Medulla oblongata (tissue), 1 donor: ENCODE measurements around the gene IKBKE.

ENCODE experiments used
- DNase-seq: peaks from one replicate; pipeline ENCODE4 v3.0.0-alpha.2; 2015; ENCODE audit errors: extremely low spot score

IKBKE gene

DNA sequence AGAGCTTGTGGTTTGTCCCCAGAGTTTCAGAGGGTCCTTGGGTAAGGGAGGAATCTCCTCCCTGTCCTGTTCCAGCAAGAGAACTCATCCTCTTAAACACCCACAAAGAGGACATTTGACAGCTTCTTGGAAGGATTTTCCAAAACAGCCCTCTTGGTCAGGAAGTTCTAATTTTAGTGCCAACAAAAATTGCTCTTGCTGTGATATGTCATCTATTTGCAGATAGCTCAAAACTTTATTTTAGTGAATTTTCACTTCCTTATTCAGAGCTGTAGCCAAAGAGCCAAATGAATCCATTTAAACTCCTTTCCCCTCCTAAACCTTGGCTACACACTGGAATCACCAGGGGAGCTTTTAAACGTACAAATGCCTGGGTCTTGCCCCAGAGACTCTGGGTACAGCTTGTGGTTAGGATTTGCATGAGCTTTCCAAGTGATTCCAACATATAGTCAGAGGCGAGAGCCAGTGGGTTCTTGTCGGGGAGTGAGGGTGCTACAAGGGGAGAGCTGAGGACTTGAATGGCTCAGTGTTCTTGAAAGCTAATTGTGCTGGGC, 25.3 kb downstream of the IKBKE start:
- peak; percentile 19 for DNase-seq

DNA sequence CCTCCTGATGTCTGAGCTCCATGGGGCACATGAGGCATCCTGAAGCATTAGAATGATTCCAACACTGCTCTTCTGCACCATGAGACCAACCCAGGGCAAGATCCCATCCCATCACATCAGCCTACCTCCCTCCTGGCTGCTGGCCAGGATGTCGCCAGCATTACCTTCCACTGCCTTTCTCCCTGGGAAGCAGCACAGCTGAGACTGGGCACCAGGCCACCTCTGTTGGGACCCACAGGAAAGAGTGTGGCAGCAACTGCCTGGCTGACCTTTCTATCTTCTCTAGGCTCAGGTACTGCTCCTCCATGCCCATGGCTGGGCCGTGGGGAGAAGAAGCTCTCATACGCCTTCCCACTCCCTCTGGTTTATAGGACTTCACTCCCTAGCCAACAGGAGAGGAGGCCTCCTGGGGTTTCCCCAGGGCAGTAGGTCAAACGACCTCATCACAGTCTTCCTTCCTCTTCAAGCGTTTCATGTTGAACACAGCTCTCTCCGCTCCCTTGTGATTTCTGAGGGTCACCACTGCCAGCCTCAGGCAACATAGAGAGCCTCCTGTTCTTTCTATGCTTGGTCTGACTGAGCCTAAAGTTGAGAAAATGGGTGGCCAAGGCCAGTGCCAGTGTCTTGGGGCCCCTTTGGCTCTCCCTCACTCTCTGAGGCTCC, 26.0 kb downstream of the IKBKE start:
- DNase-seq, result peak; percentile 41

DNA sequence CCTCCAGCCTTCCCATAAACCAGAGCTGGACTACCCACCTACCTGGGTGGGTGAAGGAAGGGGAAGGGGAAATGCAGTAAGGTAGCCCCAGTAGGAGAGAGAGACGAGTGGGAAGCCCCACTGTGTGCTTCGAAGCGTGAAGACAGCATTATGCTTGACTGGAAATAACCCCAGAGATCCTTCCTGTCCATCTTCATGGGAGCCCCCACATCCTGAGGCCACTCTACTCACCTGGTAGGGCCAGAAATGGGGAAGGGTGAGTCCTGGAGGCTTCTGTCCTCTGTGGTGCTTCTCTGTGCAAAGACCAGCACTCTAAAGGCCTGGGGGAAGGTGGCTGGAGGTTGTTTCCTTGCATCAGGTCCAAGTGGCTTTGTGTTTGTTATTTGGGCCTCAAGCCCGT, 27.1 kb downstream of the IKBKE start:
- DNase-seq, result no peak

DNA sequence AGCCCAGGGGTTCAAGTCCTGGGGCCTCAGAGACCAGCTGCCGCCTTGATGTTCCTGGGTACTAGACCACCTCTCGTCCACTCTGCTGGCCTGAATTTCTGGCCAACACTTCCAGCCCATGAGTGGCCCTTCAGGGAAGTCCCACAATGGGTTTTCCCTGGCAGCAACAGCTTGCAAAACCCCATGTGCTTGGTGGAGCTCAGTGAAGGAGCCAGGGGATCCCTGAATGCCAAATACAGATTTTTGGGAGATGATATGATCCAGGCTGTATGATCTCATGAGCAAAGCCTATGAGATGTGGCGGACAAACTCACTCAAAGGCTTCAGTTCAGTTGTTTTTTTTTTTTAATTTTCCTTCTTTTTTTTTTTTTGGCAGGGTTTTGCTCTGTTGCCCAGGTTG, 27.5 kb downstream of the IKBKE start:
- DNase-seq, result no peak

DNA sequence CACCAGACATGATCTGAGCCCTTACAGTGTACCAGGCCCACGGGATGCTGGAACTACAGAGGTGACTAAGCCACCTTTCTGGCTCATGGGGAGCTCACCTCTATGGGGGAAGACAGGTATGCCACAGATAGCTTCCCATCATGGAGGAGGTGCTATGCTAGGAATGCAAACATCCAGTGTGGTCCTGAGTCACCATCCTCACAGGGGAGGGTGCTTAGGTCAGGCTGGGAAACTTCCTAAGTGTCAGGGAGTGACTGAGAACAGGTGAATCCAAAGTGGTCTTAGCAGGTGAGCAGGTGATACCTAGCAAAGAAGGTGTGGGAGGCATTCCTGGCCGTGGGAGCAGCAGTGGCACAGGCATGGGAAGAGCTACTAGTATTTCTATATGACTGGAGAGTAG, 28.4 kb downstream of the IKBKE start:
- DNase-seq, result no peak

DNA sequence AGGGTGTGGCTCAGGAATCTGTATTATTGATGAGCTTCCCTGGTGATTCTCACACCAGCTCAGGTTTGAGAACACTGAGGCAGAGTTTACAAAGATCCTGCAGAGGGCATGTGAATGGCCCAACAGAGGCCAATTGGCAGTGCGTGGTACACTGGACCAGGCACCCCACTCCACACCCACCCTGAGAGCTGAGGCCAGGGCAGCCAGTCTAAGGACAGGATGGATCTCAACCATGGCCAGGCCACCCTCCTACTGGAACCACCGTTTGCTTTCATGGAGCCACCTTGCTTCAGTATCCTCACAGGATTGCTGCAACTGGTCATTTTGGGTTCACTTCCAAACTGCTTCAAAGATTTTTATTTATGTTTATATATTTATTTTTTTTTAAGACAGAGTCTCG, 29.8 kb downstream of the IKBKE start:
- DNase-seq, result no peak

DNA sequence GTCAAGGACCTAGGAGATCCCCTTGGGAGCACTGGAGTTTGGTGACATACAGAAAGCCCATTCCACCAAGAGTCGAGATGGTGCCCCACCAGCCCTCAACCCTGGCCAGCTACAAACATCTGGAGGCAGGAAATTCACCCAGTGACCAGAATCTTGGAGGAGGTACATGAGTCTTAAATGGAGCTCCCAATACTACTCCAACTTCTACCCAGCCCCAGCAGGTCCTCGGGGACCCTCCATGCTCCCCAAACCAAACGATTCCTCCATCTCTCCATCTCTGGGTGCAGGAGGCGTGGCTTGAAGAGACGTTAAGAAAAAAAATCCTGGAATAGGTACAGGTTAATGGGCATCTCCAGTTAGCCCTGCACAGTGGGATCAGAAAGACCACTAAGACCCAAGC, 31.6 kb downstream of the IKBKE start:
- DNase-seq, result no peak

DNA sequence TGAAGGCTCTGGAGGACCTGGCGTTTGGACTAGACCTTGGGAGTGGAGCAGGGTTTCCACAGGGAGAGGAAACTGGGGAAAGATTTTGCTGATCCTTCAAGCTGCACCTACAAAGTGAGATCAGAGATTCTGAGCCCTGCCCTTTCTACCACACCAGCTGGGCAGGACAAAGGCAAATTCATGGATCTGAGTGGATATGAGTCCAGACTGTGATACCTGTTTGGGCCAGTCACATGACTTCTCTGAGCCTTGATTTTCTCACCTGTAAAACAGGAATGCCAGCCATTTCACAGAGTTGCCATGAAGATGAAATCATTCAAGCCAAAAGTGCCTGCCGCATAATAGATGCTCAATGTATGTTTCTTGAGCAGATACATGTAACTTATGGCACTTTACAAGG, 32.1 kb downstream of the IKBKE start:
- no peak for DNase-seq

DNA sequence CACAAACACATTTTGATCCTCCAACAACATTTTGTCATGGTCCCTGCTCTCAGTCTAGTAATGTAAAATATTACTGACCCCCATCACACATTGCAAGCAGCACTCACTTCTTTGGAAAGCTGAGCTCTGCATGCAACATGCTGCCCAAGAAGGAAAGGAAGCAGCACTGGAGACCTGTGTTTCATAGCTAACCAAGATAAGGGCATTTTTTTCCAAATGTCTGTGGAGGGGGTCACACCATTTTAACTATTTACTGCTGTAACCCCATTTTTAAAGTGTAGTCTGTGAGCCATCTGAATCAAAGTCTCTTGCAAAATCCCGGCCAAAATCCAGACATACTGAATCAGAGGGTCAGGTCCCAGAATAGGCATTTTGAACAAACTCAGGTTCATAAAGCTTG, 32.5 kb downstream of the IKBKE start:
- DNase-seq, result no peak

DNA sequence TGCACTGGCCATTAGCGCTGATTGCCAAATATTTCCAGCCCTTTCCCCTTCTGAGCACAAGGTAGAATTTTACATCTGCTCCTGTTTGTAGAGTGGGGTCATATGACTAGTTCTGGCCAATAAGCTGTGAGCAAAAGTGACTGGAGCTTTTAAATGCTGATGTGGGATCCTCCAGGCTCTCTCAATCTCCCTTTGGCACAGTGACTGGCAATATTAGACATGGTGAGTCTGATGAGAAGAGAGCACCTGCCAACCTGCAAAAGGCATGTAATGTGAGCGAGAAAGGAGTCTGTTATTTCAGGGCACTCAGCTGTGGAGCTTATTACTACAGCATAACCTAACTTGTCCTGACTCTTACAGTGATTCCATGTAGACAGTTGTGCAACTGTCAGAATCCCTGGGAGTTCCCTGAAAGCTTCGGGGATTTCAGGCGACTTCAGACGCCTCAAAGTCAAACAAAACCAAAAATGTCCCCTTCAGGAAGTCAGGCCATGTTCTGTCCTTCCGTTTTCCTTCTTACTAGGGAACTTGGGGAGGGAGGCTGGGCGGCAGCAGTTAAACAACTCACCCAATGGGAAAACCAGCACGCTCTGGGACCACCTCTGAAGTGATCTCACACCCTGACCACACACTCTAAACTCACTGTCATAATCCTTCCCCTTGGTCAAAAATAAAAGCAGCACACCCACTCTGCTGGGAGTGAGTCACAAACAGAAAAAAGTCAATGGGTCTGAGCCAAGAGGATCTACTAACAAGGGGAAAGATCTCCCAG, 33.5 kb downstream of the IKBKE start:
- DNase-seq, result peak; percentile 41

DNA sequence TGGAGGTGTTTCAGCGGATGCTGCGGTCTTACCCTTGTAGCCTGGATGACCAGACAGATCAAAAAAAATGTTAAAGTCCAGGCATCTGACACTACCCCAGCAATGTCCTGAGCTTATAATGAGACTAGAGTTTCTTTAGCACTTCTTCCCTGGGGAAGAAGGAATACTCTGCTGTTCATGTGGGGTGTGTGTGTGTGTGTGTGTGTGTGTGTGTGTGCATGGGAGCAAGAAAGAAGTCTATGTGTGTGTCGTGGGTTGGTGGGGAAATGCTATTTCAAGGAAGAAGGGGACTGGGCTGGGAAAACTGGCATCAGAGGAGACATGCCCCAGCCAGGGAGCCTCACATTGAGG, 34.1 kb downstream of the IKBKE start:
- no peak for DNase-seq

DNA sequence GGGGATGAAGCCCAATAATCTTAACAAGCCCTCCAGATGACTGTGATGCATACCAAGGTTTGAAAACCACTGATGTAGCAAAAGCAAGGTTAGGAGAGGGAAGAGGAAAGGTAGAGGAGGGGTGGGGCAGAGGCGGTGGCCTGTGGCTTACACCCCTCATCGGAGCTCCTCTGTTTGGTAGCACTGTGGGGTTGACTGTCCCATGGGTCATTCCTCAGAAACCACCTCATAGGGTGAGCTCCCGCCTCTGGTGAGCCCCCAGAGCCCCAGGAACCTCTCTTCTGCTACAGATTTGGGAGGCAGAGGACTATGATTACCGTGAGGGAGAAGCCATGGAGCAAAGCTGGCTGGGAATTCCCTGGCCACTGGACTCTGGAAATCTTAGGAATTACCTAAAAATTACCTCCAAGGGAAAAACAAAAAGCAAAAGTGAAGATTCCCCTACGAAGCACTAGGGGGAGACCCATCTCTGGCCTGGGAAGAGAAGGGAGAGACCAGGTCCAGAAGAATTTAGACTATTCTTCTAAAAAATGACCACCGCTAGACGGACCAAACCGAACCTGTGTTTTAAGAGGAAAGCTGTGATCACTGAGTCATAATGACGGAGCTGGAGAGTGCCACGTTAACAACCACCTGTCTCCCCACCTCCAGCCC, 35.6 kb downstream of the IKBKE start:
- DNase-seq, result no peak

DNA sequence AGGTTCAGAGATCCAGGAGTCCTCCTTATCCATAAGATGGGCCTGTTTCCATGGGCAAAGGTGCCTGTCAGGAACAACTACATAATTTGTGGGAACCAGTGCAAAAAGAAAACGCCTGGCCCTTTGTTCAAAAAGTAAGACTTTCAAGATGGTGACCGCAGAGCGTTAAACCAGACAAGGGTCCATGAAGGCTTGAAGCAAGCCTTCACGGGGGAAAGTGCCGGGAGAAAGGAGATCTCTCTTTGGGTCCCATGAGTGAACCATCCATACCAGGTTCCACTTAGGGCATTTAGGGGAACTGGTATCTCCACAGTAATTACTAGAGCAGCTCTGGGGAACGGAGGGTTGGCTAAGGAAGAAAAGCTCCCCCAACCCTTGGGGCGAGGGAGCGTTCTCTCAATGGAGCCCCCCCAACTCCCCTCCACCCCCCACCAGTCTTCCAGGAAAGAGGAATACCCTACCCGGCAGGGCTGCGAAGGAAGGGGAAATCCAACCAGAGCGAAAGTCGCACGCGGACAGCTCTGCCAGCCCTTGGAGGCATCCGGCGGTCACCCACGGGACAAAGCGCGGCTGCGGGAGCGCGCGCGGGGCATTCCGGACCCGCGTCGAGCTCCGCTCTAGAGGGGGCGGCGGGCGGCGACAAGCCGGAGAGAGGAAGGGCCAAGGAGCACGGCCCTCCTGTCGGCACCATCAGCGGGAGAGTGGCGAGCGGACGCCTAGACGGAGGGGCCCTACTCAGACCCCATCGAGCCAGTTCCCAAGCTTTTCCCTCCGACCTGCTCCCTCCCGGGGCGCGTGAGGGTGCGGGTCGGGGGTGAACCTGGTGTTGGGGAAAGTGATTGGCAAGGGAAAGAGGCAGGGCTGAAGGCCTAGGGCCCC, 36.4 kb downstream of the IKBKE start:
- DNase-seq, result no peak

DNA sequence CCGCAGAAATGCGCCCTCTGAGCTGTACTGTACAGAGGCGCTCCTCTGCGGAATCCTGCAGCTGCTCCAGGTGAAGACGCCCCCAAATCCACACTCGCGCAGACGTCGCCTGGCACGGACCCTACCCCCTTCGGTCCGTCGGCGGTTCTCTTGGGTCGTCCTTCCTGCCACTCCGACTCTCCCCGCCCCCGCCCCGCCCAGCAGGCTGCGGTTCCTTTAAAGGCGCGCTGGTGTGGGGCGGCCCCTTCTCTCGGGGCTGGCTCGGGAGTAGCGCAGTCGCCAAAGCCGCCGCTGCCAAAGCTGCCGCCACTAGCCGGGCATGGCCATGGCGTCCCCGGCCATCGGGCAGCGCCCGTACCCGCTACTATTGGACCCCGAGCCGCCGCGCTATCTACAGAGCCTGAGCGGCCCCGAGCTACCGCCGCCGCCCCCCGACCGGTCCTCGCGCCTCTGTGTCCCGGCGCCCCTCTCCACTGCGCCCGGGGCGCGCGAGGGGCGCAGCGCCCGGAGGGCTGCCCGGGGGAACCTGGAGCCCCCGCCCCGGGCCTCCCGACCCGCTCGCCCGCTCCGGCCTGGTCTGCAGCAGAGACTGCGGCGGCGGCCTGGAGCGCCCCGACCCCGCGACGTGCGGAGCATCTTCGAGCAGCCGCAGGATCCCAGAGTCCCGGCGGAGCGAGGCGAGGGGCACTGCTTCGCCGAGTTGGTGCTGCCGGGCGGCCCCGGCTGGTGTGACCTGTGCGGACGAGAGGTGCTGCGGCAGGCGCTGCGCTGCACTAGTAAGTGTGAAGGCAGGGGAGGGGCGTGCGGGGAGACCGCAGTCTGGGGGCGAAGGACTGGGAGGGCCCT, 37.2 kb downstream of the IKBKE start, which contains the start of gene RASSF5:
Gene RASSF5 (plus strand): TSS at position 248 of the 846 bp plus-strand sequence. CDS start 72 bp downstream, at position 320.
- DNase-seq, result peak; percentile 53

DNA sequence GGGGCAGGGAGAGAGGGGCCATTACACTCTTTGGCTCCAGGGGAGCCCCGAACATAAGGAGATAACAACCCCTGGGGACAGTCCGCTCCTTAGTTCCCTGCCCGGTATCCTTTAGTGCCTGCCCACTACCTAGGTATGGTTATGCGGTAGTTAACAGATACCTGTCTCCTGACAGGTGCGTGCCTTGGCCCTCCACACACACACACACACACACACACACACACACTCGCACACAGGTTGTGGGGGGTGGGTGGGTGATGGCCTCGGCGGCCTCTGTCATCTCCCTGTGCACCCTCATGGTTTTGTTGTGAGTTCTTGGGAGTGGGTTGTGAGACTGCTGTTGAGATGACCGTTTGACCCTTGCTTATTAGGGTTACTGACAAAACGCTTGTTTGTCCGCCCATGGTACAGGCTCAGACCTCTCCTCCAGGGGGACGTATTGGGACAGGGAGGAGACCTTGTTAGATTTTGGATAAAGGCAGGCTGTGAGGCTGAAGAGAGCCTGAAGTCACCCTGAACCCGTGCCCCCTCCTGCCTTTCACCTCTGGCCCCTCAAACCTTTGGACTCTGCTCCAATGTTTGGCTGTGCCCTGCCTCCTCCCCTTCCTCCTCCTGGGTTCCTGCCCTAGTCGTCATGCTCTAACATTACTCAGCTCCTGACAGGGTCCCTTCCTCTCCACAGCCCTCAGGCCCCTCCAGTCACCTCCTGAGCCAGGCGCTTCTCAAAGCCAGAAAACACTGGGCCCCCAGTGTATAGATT, 38.0 kb downstream of the IKBKE start:
- DNase-seq, result no peak

DNA sequence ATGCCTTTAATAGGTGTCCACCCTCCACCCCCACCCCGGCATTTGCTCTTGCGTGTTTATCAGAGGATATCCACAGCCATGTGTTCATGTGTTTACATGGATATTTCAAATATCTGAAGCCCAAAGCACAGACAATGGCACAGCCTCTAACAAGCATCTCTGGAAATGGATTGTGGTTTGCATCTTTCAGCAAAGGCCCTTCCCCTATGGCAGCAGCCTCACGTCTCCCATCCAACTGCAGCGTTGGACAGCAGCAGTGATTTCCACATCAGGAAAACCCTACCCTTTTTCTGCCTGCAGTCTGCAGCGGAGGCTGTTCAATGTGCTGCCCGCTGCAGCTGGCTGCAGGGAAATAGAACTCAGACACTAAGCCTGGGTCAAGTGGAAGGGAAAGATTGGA, 38.7 kb downstream of the IKBKE start:
- DNase-seq, result no peak

DNA sequence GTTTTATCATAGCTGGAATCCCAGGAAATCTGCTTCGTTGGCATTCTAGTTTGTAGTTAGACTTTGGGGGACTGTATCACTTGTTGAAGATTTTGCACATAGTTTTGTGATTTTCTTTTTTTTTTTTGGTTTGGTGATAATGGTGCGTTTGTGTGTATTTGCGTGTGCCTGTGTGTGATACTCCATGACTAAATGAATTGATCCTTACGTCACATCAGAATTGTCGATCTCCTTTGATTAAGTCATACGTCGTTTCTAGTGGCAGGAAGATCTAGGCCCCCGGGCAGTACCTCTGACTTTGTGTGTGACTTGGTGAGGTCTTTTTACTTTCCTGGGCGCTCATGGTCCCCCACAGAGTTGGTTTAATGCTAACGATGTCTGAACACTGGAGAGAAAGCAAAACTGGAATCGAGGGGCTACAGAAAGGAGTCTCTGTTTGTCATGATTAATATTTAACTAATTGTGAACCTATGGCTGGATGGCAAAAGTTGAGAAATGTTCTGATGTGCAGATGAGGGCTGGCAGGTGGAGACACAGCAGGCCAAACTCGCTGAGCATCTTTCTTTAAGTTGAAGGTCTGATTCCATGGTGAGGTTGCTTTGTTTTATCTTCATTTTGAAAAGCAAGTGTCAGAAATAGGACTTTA, 39.5 kb downstream of the IKBKE start:
- DNase-seq, result no peak

DNA sequence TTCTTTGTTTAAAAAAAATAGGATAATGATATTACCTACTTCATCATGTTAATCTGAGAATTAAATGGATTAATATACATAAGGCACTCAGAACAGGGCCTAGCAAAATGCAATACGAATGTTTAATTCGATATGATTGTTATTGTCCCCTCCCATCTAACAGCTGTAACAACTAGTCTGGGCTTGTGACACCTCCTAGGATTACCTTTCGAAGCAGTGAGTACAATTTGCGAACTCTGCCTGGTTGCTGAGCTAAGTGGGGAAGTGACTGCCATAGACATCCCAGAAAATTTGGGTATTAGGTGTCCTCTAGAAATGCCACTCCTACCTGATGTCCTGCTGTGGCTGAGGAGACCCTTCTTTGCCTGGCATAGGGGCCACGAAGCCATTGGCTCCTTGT, 40.1 kb downstream of the IKBKE start:
- no peak for DNase-seq

DNA sequence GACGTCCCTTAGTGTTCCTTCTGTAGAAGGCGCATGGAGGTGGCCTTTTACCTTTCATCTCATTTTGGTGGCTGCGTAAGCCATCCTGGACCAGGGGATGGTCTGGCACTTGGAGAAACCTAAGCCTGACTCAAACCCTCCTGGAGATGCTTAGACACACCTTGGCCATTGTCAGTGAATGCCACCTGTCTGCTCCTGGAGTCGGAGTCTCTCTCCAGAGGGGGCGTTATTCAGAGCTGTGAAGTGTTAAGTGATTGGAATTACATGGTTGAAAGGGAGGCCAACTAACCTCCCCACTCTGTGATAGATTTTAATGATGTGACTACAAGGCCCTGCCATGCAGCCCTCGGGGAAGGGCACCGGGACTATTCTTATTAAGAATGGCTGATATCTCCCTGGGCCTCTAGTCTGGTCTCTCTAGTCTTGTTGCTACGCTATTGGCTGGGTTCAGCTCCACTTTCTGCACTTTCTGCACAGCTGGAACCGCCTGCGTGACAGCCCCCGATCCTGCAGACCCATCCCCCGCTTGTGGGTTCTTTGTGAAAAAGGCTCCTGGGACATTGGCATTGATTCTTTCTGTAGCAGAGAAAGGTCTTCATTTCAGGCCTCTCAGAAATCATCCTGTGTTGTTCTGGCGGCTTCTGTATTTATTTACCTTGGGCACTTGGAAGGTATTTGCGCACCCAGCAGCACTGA, 41.2 kb downstream of the IKBKE start:
- no peak for DNase-seq
